ENCODE measurements around the gene MACF1.

The MACF1 gene

GRCh38 chr1:39331647-39332046 is 127.2 kb downstream of the MACF1 start:
- H3K27ac Mint-ChIP-seq: no peak overlapping the region

DNA sequence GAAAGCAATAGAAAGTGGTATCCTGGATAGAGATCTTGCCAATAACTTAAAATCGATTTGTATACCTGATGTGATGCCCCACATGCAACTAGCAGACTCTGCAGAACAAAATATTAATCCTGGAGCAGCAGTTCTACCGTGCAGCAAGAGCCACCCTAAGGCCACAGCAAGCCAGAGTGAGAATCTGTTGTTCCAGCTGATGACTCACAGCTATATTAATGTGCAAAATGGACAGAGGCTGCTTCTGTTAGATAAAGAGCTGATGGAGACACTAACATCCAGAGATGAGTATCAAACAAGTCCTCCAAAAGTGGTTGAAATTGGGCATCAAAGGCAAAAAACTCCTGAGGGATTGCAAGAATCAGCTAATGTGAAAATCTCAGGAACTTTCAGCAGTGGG is 127.8 kb downstream of the MACF1 start:
- Mint-ChIP-seq H3K27ac (no peak overlapping the region), H3K4me3 (no peak overlapping the region), H3K27me3 (ENCODE audit: low read depth) (no peaks in the 10 kb centered on the region), H3K4me1 (no peaks in the 10 kb centered on the region), H3K9me3 (no peaks in the 10 kb centered on the region), H3K36me3 (ENCODE audit: low read depth) (peaks cover 69% of the 10 kb centered on the region)
- TF ChIP-seq, protein P1, sequence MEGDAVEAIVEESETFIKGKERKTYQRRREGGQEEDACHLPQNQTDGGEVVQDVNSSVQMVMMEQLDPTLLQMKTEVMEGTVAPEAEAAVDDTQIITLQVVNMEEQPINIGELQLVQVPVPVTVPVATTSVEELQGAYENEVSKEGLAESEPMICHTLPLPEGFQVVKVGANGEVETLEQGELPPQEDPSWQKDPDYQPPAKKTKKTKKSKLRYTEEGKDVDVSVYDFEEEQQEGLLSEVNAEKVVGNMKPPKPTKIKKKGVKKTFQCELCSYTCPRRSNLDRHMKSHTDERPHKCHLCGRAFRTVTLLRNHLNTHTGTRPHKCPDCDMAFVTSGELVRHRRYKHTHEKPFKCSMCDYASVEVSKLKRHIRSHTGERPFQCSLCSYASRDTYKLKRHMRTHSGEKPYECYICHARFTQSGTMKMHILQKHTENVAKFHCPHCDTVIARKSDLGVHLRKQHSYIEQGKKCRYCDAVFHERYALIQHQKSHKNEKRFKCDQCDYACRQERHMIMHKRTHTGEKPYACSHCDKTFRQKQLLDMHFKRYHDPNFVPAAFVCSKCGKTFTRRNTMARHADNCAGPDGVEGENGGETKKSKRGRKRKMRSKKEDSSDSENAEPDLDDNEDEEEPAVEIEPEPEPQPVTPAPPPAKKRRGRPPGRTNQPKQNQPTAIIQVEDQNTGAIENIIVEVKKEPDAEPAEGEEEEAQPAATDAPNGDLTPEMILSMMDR (IDR thresholded peaks at IDR 0.05; ENCODE audit: unreplicated experiment in 3 of 3): no peak

More at GRCh38 chr1:39331647-39332046, 127.2 kb downstream of the MACF1 start:
- TF ChIP-seq, protein P1 (IDR thresholded peaks at IDR 0.05; ENCODE audit: unreplicated experiment in 3 of 3): no peak
- no peak overlapping the region for H3K4me3 Mint-ChIP-seq
- peaks cover 70% of the 10 kb centered on the region for H3K36me3 Mint-ChIP-seq (ENCODE audit: low read depth)
- H3K4me1 Mint-ChIP-seq: no peaks in the 10 kb centered on the region
- H3K9me3 Mint-ChIP-seq: no peaks in the 10 kb centered on the region
- H3K27me3 Mint-ChIP-seq (ENCODE audit: low read depth): no peaks in the 10 kb centered on the region

- no peaks in the 10 kb centered on the region for H3K27me3 Mint-ChIP-seq (ENCODE audit: low read depth)
- no peak overlapping the region for H3K27ac Mint-ChIP-seq
- H3K4me3 Mint-ChIP-seq: no peak overlapping the region
These were observed 128.3 kb downstream of the MACF1 start for GRCh38 chr1:39332828-39333227.

DNA sequence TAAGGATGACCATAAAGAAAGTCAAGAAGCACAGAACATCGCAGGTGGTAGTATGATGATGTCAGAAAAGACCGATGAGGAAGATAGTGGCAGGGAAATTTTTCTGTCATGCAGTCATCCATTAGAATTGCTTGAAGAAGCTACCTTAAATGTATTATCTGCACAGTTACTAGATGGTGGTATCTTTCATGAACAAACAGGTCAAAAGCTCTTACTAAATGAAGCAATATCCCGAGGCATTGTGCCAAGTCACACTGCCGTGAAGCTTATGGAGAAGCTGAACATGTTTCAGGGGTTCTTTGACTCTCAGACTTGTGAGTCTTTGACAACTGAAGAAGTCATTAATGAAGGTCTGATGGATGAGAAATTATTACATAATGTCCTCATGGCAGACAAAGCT is 128.8 kb downstream of the MACF1 start:
- Mint-ChIP-seq H3K27ac (no peak overlapping the region), H3K4me3 (no peak overlapping the region), H3K36me3 (ENCODE audit: low read depth) (peaks cover 68% of the 10 kb centered on the region), H3K4me1 (no peaks in the 10 kb centered on the region), H3K9me3 (no peaks in the 10 kb centered on the region), H3K27me3 (ENCODE audit: low read depth) (no peaks in the 10 kb centered on the region)
- TF ChIP-seq, protein P1 (IDR thresholded peaks at IDR 0.05; ENCODE audit: unreplicated experiment in 3 of 3): no peak

More at GRCh38 chr1:39332828-39333227, 128.3 kb downstream of the MACF1 start:
- TF ChIP-seq, protein P1 (IDR thresholded peaks at IDR 0.05; ENCODE audit: unreplicated experiment in 3 of 3): no peak
- H3K36me3 Mint-ChIP-seq (ENCODE audit: low read depth): peaks cover 67% of the 10 kb centered on the region
- no peaks in the 10 kb centered on the region for H3K4me1 Mint-ChIP-seq
- H3K9me3 Mint-ChIP-seq: no peaks in the 10 kb centered on the region

DNA sequence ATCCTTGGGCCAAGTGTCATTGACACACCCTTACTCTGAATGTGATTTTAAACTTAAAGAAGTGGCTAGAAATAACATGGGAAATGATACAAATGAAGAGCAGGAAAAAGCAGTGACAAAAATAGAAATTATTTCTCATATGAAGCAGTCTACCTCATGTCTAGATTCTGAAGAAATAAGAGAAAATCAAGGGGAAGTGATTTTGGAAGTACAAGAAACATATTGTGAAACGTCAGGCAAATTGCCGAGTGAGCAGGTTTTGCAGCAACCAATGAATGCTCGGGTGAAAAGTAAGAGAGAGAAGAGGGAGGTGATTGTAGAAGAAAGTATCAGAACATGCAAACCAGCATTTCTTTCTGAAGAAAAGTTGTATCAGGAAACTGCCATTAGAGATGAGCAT is 130.7 kb downstream of the MACF1 start:
- H3K4me1 Mint-ChIP-seq: no peaks in the 10 kb centered on the region
- peaks cover 74% of the 10 kb centered on the region for H3K36me3 Mint-ChIP-seq (ENCODE audit: low read depth)
- no peaks in the 10 kb centered on the region for H3K9me3 Mint-ChIP-seq
- no peaks in the 10 kb centered on the region for H3K27me3 Mint-ChIP-seq (ENCODE audit: low read depth)
- no peak overlapping the region for H3K27ac Mint-ChIP-seq
- H3K4me3 Mint-ChIP-seq: no peak overlapping the region
- TF ChIP-seq, protein P1 (IDR thresholded peaks at IDR 0.05; ENCODE audit: unreplicated experiment in 3 of 3): no peak

GRCh38 chr1:39337067-39337466 is 132.6 kb downstream of the MACF1 start:
- Mint-ChIP-seq H3K27ac (no peak overlapping the region), H3K36me3 (ENCODE audit: low read depth) (peaks cover 74% of the 10 kb centered on the region), H3K27me3 (ENCODE audit: low read depth) (no peaks in the 10 kb centered on the region), H3K4me3 (no peak overlapping the region), H3K4me1 (no peaks in the 10 kb centered on the region), H3K9me3 (no peaks in the 10 kb centered on the region)
- TF ChIP-seq, protein P1 (IDR thresholded peaks at IDR 0.05; ENCODE audit: unreplicated experiment in 3 of 3): no peak
